AG09309 (cell line): ENCODE data around the gene AKR1C4.

Experiments used
- DNase-seq: peaks from one replicate; pipeline ENCODE4 v3.0.0-alpha.2; 2010; ENCODE audit warnings: low read depth
- H3K4me3 ChIP-seq: 2 replicates; pipeline ENCODE4 v1.5.1; 2011; ENCODE audit warnings: mild to moderate bottlenecking, low read depth, low read length, moderate library complexity; ENCODE audit not compliant: control insufficient read depth
- CTCF ChIP-seq: IDR thresholded peaks from 2 replicates; pipeline ENCODE4 v1.5.1; 2011; ENCODE audit warnings: mild to moderate bottlenecking, low read depth, low read length, inconsistent platforms; ENCODE audit not compliant: insufficient read depth, control insufficient read depth; ENCODE audit errors: missing control alignments

The AKR1C4 gene

GRCh38 chr10:5196702-5197113 lies at the start of gene AKR1C4:
AKR1C4 (plus strand) TSS chr10:5196837; CDS start chr10:5196868, 31 bp downstream.
- TF ChIP-seq CTCF: no peak
- H3K4me3 ChIP-seq: no peak within 1 kb of the TSS
- DNase-seq: no peak

GRCh38 chr10:5146920-5147254 lies 49.8 kb upstream of the AKR1C4 start:
- TF ChIP-seq CTCF: no peak
- H3K4me3 ChIP-seq: no peak overlapping the region
- no peak for DNase-seq

DNA sequence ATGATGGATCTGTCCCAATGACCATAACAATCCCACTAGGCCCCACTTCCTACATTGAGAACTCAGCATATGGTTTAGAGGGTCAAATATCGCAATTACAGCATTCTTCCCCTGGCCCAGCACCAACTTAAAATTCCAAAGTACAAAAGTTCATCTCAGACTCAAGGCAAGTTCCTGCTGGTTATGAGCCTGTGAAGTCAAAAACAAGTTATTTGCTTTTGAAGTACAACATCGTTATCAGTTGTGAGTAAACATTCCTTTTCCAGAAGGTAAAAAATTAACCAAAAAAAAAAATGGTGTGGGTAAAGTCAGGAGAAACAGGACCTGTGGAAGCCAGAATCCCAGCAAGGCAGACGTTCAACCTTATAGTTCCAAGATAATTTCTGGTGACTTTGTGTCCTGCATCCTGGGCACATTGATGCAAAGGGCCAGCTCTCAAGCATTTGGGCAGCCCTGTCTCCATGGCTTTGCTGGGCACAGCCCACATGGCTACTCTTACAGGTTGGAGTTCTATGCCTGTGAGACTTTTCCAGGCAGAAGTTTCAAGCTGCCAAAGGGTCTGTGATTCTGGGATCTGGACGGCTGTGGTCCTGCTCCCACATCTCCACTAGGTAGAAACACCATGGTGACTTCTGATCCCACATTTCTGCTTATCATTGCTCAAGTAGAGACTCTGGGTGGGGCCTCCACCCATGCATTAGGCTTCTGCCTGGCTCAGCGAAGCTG lies 49.2 kb upstream of the AKR1C4 start:
- TF ChIP-seq CTCF: no peak
- no peak overlapping the region for H3K4me3 ChIP-seq
- DNase-seq: no peak

GRCh38 chr10:5147981-5148677 lies 48.5 kb upstream of the AKR1C4 start:
- no peak for TF ChIP-seq CTCF
- H3K4me3 ChIP-seq: no peak overlapping the region
- DNase-seq: no peak

DNA sequence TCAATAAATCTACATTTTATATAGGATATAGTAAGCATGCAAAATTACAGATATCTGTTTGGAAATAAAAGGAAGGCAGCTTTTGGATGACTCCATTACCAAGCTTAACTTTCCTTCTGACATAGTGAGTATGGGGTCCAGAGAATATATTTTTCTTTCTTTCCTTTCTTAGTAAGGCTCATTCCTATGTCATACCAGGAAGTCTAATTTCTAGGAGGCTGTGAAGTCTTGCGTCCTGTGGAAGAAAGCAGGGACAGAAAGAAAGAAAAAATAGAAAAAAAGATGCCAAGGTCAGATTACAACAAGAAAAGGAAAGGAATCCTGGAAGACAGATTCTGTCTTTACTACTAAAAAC lies 48.0 kb upstream of the AKR1C4 start:
- DNase-seq: no peak
- TF ChIP-seq CTCF: no peak
- no peak overlapping the region for H3K4me3 ChIP-seq

DNA sequence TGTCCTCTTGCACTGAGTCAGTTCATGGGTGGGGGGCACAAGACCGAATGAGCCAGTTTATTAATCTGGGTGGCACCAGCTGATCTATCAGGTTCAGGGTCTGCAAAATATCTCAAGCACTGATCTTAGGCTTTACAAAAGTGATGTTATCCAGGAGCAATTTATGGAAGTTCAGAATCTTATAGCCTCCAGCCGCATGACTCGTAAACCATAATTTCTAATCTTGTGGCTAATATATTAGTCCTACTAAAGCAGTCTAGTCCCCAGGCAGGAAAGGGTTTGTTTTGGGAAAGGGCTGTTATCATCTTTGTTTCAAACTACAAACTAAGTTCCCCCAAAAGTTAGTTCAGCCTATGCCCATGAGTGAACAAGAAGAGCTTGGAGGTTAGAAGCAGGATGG lies 45.6 kb upstream of the AKR1C4 start:
- no peak overlapping the region for H3K4me3 ChIP-seq
- no peak for DNase-seq
- TF ChIP-seq CTCF: no peak
